Fibroblast of lung (primary cell): ENCODE measurements around the gene IL1RAPL2. TPM values are rescaled to one million over a fixed set of nuclear protein-coding genes. Genes with fewer than 3 reads are reported as not detected.

Source experiments
- DNase-seq, 2 donors: peaks; one replicate each; pipeline versions ENCODE4 v3.0.0 to v3.0.0-alpha.2; 2010; ENCODE audit warnings: low read depth in 2 of 2
- H2AFZ ChIP-seq: 2 replicates; pipeline ENCODE4 v1.5.1; 2012; ENCODE audit warnings: low read length, control low read depth, inconsistent platforms
- H3K27ac ChIP-seq: 2 replicates; pipeline ENCODE4 v1.5.1; 2011; ENCODE audit warnings: low read length, control low read depth; ENCODE audit not compliant: insufficient read depth
- H3K27me3 ChIP-seq: 2 replicates; pipeline ENCODE4 v1.5.1; 2011; ENCODE audit warnings: mild to moderate bottlenecking, low read length; ENCODE audit not compliant: control insufficient read depth, insufficient read depth
- H3K36me3 ChIP-seq: 2 replicates; pipeline ENCODE4 v1.5.1; 2011; ENCODE audit warnings: low read length; ENCODE audit not compliant: control insufficient read depth, insufficient read depth
- H3K4me1 ChIP-seq: 2 replicates; pipeline ENCODE4 v1.5.1; 2011; ENCODE audit warnings: low read length; ENCODE audit not compliant: control insufficient read depth, insufficient read depth; ENCODE audit errors: extremely low read depth
- H3K4me2 ChIP-seq: 2 replicates; pipeline ENCODE4 v1.5.1; 2011; ENCODE audit warnings: low read length, control low read depth; ENCODE audit not compliant: insufficient read depth; ENCODE audit errors: extremely low read depth
- H3K4me3 ChIP-seq, 4 experiments: fragments of 200-600 bp in 1 of 4; sonication (generic) in 1 of 4; replicated peaks in 1 of 4; 2 replicates each; pipeline ENCODE4 v1.5.1; 2011 to 2016; ENCODE audit warnings: low read length in 4 of 4, low read depth in 3 of 4, mild to moderate bottlenecking in 3 of 4, control low read depth in 2 of 4, inconsistent platforms in 1 of 4, mixed read lengths in 1 of 4; ENCODE audit not compliant: insufficient read depth in 1 of 4; ENCODE audit errors: control extremely low read depth in 1 of 4
- H3K79me2 ChIP-seq: 2 replicates; pipeline ENCODE4 v1.5.1; 2012; ENCODE audit warnings: mild to moderate bottlenecking, low read length, inconsistent platforms; ENCODE audit not compliant: control insufficient read depth, insufficient read depth
- H3K9ac ChIP-seq: 2 replicates; pipeline ENCODE4 v1.5.1; 2011; ENCODE audit warnings: mild to moderate bottlenecking, low read length, control low read depth; ENCODE audit not compliant: insufficient read depth
- H3K9me3 ChIP-seq: 2 replicates; pipeline ENCODE4 v1.5.1; 2012; ENCODE audit warnings: low read depth, low read length; ENCODE audit not compliant: control insufficient read depth, insufficient read depth
- H4K20me1 ChIP-seq: 2 replicates; pipeline ENCODE4 v1.5.1; 2011; ENCODE audit warnings: low read length; ENCODE audit not compliant: control insufficient read depth, insufficient read depth; ENCODE audit errors: extremely low read depth
- EZH2 ChIP-seq: IDR thresholded peaks from 2 replicates; pipeline ENCODE4 v1.5.1; 2012; ENCODE audit warnings: low read length, control low read depth, mild to moderate bottlenecking; ENCODE audit errors: missing control alignments
- polyA plus RNA-seq, 2 donors: library from polyadenylated mRNA; depleted of rRNA in 1 of 2; stranded (reverse) in 1 of 2; unstranded in 1 of 2; fragments of >200 nt; gene quantifications; 2 replicates each; pipeline ENCODE4 v1.2.1, GENCODE V29; 2011 to 2012; ENCODE audit warnings: missing spikeins in 1 of 2
- total RNA-seq: library from RNA; depleted of rRNA; stranded (reverse); fragments of >200 nt; gene quantifications from 2 replicates; pipeline ENCODE4 v1.2.1, GENCODE V29; 2014
- TF ChIP-seq, protein P1 (sequence below), 2 donors: IDR thresholded peaks in 1 of 2; conservative IDR thresholded peaks in 1 of 2; 1 replicate in 1 of 2; 2 replicates in 1 of 2; pipeline ENCODE4 v1.5.1; 2011 to 2012; ENCODE audit warnings: low read length in 2 of 2, control low read depth in 1 of 2, inconsistent platforms in 1 of 2, low read depth in 1 of 2, mild to moderate bottlenecking in 1 of 2

The IL1RAPL2 gene
- total and polyA plus RNA-seq, 2 donors (not counting 1 experiment from before 2014, with no cell fraction given): 0.22 TPM; not detected in 1

DNA sequence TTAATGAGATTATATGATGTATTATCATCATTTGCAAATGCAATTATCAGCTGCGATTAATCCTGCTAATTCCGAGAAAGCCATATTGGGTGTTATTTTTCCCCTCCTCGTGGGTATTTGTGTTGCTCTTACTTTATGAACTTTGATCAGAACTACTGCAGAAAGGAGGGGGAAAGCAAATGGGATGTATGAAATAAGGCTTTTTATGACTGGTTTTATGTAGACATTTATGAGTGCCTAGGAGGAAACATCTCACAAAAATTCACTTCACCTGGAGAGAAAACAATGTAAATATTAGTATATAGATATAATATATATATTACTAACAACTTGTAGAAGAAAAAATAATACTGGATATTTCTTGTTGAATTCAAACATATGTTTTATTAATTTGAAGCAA, 440.1 kb downstream of the IL1RAPL2 start:
- H3K4me3 ChIP-seq: no peak overlapping the region
- H3K79me2 ChIP-seq: no peaks in the 10 kb centered on the region
- TF ChIP-seq EZH2: no peak
- TF ChIP-seq, protein P1, sequence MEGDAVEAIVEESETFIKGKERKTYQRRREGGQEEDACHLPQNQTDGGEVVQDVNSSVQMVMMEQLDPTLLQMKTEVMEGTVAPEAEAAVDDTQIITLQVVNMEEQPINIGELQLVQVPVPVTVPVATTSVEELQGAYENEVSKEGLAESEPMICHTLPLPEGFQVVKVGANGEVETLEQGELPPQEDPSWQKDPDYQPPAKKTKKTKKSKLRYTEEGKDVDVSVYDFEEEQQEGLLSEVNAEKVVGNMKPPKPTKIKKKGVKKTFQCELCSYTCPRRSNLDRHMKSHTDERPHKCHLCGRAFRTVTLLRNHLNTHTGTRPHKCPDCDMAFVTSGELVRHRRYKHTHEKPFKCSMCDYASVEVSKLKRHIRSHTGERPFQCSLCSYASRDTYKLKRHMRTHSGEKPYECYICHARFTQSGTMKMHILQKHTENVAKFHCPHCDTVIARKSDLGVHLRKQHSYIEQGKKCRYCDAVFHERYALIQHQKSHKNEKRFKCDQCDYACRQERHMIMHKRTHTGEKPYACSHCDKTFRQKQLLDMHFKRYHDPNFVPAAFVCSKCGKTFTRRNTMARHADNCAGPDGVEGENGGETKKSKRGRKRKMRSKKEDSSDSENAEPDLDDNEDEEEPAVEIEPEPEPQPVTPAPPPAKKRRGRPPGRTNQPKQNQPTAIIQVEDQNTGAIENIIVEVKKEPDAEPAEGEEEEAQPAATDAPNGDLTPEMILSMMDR (conservative IDR thresholded peaks at IDR 0.05 in 1 of 2, IDR thresholded peaks at IDR 0.05 in 1 of 2; ENCODE audit: low read depth in 1 of 2, low read length in 2 of 2): no peak
- H3K27ac ChIP-seq: no peak overlapping the region
- no peak overlapping the region for H2AFZ ChIP-seq
- H3K36me3 ChIP-seq: no peaks in the 10 kb centered on the region
- H3K9me3 ChIP-seq: no peaks in the 10 kb centered on the region
- H4K20me1 ChIP-seq: no peaks in the 10 kb centered on the region
- H3K4me1 ChIP-seq: no peaks in the 10 kb centered on the region
- no peaks in the 10 kb centered on the region for H3K27me3 ChIP-seq
- H3K4me2 ChIP-seq: no peak overlapping the region
- H3K9ac ChIP-seq: no peak overlapping the region
- no peak for DNase-seq

DNA sequence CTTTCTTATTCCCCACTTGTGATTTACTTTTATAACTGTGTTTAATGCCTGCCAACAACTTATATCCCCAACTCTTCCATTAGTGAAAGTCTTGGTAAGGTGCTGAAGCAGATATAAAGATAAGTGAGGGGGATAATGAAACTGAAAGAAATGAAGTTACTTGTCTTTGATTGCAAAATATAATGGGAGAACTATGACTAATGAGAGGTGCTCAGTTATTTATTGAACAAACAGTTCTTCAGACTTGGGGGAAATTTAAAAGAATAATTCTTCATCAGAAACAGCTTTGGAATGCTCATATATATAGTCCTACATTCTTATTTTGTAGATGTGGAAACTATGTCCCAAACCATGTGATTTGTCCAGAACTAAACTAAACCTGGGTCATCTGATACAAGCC, 441.0 kb downstream of the IL1RAPL2 start:
- H2AFZ ChIP-seq: no peak overlapping the region
- no peak overlapping the region for H3K27ac ChIP-seq
- TF ChIP-seq, protein P1 (conservative IDR thresholded peaks at IDR 0.05 in 1 of 2, IDR thresholded peaks at IDR 0.05 in 1 of 2; ENCODE audit: low read depth in 1 of 2, low read length in 2 of 2): no peak
- no peak for TF ChIP-seq EZH2
- no peak for DNase-seq
- no peaks in the 10 kb centered on the region for H3K36me3 ChIP-seq
- H3K79me2 ChIP-seq: no peaks in the 10 kb centered on the region
- H3K27me3 ChIP-seq: no peaks in the 10 kb centered on the region
- no peaks in the 10 kb centered on the region for H3K4me1 ChIP-seq
- H3K9me3 ChIP-seq: no peaks in the 10 kb centered on the region
- H3K9ac ChIP-seq: no peak overlapping the region
- no peak overlapping the region for H3K4me3 ChIP-seq
- H3K4me2 ChIP-seq: no peak overlapping the region
- no peaks in the 10 kb centered on the region for H4K20me1 ChIP-seq

- Histone ChIP-seq H3K79me2 (no peaks in the 10 kb centered on the region), H3K27ac (no peak overlapping the region), H3K36me3 (no peaks in the 10 kb centered on the region), H3K9me3 (no peaks in the 10 kb centered on the region), H3K9ac (no peak overlapping the region), H4K20me1 (no peaks in the 10 kb centered on the region), H3K4me2 (no peak overlapping the region), H3K4me3 (no peak overlapping the region), H3K27me3 (no peaks in the 10 kb centered on the region), H2AFZ (no peak overlapping the region), H3K4me1 (no peaks in the 10 kb centered on the region)
- TF ChIP-seq, protein P1 (conservative IDR thresholded peaks at IDR 0.05 in 1 of 2, IDR thresholded peaks at IDR 0.05 in 1 of 2; ENCODE audit: low read depth in 1 of 2, low read length in 2 of 2): no peak
- TF ChIP-seq EZH2: no peak
- DNase-seq: no peak
Measured at GRCh38 chrX:105013719-105014118, 447.7 kb downstream of the IL1RAPL2 start.
